Endometrial microvascular endothelial cells (primary cell): Measurements from ENCODE around the gene PAIP1. TPM values are rescaled to one million over a fixed set of nuclear protein-coding genes. Genes with fewer than 3 reads are reported as not detected.
"Not testable (repeated sequence)": the region's sequence is repeated elsewhere in the genome, so short reads cannot be mapped to it uniquely, and the experiment has no call there.

ENCODE experiments used
- in situ Hi-C: cut with HindIII; loops from 2 replicates; pipeline ENCODE4 v1.10.0; 2017; ENCODE audit warnings: low sequenced_read_pairs, low pct_unique_long_range_greater_than_20kb; ENCODE audit errors: inconsistent ontology term
- total RNA-seq: library from RNA; depleted of rRNA; stranded (reverse); fragments of >200 nt; gene quantifications from one replicate; pipeline ENCODE4 v1.2.3, GENCODE V29; 2015; ENCODE audit errors: inconsistent ontology term

Gene PAIP1
- total RNA-seq, 1 donor from 2014 or later, result 146 TPM

GRCh38 chr5:43573058-43573457, 16.2 kb upstream of the PAIP1 start:
- in situ Hi-C loops, result no loop called here

GRCh38 chr5:43572357-43572756, 15.5 kb upstream of the PAIP1 start:
- in situ Hi-C loops, result no loop called here

GRCh38 chr5:43571237-43571636, 14.4 kb upstream of the PAIP1 start:
- in situ Hi-C loops, result no loop called here

- in situ Hi-C loops, result no loop called here
Observed at GRCh38 chr5:43570450-43571158, 13.7 kb upstream of the PAIP1 start.

GRCh38 chr5:43569236-43569746, 12.4 kb upstream of the PAIP1 start:
- in situ Hi-C loops, result no loop called here

- in situ Hi-C loops, result no loop called here
Observed at GRCh38 chr5:43567967-43568366, 11.1 kb upstream of the PAIP1 start.

- in situ Hi-C loops, result no loop called here
Observed at GRCh38 chr5:43565043-43565442, 8.2 kb upstream of the PAIP1 start.

- in situ Hi-C loops, result no loop called here
Observed at GRCh38 chr5:43564289-43564850, 7.5 kb upstream of the PAIP1 start.

- in situ Hi-C loops, result no loop called here
Observed at GRCh38 chr5:43563321-43563720, 6.4 kb upstream of the PAIP1 start.

- in situ Hi-C loops, result no loop called here
Observed at GRCh38 chr5:43561356-43561755, 4.5 kb upstream of the PAIP1 start.

GRCh38 chr5:43560128-43560527, 3.3 kb upstream of the PAIP1 start:
- in situ Hi-C loops, result no loop called here

GRCh38 chr5:43556607-43556856, 345 bp downstream of the PAIP1 start:
- in situ Hi-C loops, result not testable (repeated sequence)

- in situ Hi-C loops, result no loop called here
Observed at GRCh38 chr5:43555895-43556606, 826 bp downstream of the PAIP1 start.

GRCh38 chr5:43554497-43554896, 2.4 kb downstream of the PAIP1 start:
- in situ Hi-C loops, result no loop called here

GRCh38 chr5:43553381-43553780, 3.5 kb downstream of the PAIP1 start:
- in situ Hi-C loops, result no loop called here

GRCh38 chr5:43551731-43552130, 5.1 kb downstream of the PAIP1 start:
- in situ Hi-C loops, result no loop called here

GRCh38 chr5:43549272-43549671, 7.6 kb downstream of the PAIP1 start:
- in situ Hi-C loops, result not testable (repeated sequence)

- in situ Hi-C loops, result no loop called here
Observed at GRCh38 chr5:43548358-43548757, 8.5 kb downstream of the PAIP1 start.

GRCh38 chr5:43547532-43547931, 9.3 kb downstream of the PAIP1 start:
- in situ Hi-C loops, result no loop called here

- in situ Hi-C loops, result no loop called here
Observed at GRCh38 chr5:43543434-43543833, 13.4 kb downstream of the PAIP1 start.
